ENCODE measurements around the gene SIX6.

DNA sequence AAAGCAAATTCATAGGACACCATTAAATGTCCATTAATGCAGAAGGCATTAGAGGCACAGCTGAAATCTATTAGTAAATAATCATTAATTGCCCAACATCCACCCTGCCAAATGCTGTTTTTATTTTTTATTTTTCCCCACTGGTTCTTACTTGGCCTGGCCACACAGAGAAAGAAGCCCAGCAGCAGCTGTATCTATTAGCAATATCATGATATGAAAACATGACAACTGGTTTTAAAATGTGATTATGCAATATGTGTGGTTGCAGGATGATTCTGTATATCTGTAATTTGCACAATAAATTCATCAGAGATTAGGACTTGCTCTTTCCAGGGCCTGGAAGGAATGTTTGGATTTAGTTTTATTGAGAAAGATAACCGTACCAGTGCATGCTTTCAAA is 44.9 kb downstream of the SIX6 start:
- TF ChIP-seq, protein P1, sequence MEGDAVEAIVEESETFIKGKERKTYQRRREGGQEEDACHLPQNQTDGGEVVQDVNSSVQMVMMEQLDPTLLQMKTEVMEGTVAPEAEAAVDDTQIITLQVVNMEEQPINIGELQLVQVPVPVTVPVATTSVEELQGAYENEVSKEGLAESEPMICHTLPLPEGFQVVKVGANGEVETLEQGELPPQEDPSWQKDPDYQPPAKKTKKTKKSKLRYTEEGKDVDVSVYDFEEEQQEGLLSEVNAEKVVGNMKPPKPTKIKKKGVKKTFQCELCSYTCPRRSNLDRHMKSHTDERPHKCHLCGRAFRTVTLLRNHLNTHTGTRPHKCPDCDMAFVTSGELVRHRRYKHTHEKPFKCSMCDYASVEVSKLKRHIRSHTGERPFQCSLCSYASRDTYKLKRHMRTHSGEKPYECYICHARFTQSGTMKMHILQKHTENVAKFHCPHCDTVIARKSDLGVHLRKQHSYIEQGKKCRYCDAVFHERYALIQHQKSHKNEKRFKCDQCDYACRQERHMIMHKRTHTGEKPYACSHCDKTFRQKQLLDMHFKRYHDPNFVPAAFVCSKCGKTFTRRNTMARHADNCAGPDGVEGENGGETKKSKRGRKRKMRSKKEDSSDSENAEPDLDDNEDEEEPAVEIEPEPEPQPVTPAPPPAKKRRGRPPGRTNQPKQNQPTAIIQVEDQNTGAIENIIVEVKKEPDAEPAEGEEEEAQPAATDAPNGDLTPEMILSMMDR (IDR thresholded peaks at IDR 0.05; ENCODE audit: insufficient read depth, low read depth, low read length): no peak
- no peak for TF ChIP-seq EZH2 (IDR thresholded peaks at IDR 0.05; ENCODE audit: insufficient read depth, low read length)

All from astrocyte (in vitro differentiated cells and primary cell).